Peyer's patch (tissue), 4 donors: Measurements from ENCODE around the gene DGKI. TPM values are rescaled to one million over a fixed set of nuclear protein-coding genes. Genes with fewer than 3 reads are reported as not detected.

Source experiments
- DNase-seq, 3 donors: peaks; one replicate each; pipeline ENCODE4 v3.0.0-alpha.2; 2017 to 2019
- H3K27ac ChIP-seq, 4 donors: fragments of 200-600 bp; sonication (generic); one replicate each; pipeline ENCODE4 v1.5.1; 2016 to 2019
- H3K27me3 ChIP-seq, 2 donors: fragments of 200-600 bp; sonication (generic); one replicate each; pipeline ENCODE4 v1.5.1; 2019
- H3K36me3 ChIP-seq, 3 donors: fragments of 200-600 bp; sonication (generic); one replicate each; pipeline ENCODE4 v1.5.1; 2016 to 2019
- H3K4me1 ChIP-seq, 4 donors: fragments of 200-600 bp; sonication (generic); one replicate each; pipeline ENCODE4 v1.5.1; 2016 to 2019
- H3K4me3 ChIP-seq, 4 donors: fragments of 200-600 bp; sonication (generic); 1 replicate in 3 of 4; 2 replicates in 1 of 4; pipeline ENCODE4 v1.5.1; 2016 to 2019; ENCODE audit warnings: mild to moderate bottlenecking in 1 of 4
- H3K9me3 ChIP-seq, 4 donors: fragments of 200-600 bp; sonication (generic); one replicate each; pipeline ENCODE4 v1.5.1; 2016 to 2019; ENCODE audit warnings: mild to moderate bottlenecking in 1 of 4
- CTCF ChIP-seq, 6 experiments: fragments of 450-650 bp in 4 of 6; fragments of 200-600 bp in 2 of 6; sonication (generic) in 1 of 6; IDR thresholded peaks; one replicate each; pipeline ENCODE4 v1.5.1; 2017 to 2019; ENCODE audit warnings: antibody characterized with exemption in 6 of 6, mild to moderate bottlenecking in 3 of 6, moderate library complexity in 1 of 6
- POLR2A ChIP-seq, 2 donors: fragments of 450-650 bp; IDR thresholded peaks; one replicate each; pipeline ENCODE4 v1.5.1; 2017; ENCODE audit warnings: antibody characterized with exemption in 2 of 2, mild to moderate bottlenecking in 2 of 2, moderate library complexity in 2 of 2
- total RNA-seq, 4 donors: library from RNA; depleted of rRNA; stranded (reverse); fragments of >200 nt; gene quantifications; one replicate each; pipeline ENCODE4 v1.1.0, GENCODE V29; 2016

DGKI gene
- total RNA-seq, 4 donors from 2014 or later, result 0.19 to 0.40 (median 0.35) TPM; not detected in 1

GRCh38 chr7:137488038-137488437 lies 358.7 kb downstream of the DGKI start:
- no peak overlapping the region for H3K4me3 ChIP-seq
- no peaks in the 10 kb centered on the region for H3K27me3 ChIP-seq
- TF ChIP-seq CTCF (IDR thresholded peaks at IDR 0.05), result no peak
- no peak for TF ChIP-seq POLR2A (IDR thresholded peaks at IDR 0.05)
- no peaks in the 10 kb centered on the region for H3K4me1 ChIP-seq
- DNase-seq, result no peak
- H3K36me3 ChIP-seq, result no peaks in the 10 kb centered on the region
- no peaks in the 10 kb centered on the region for H3K9me3 ChIP-seq
- H3K27ac ChIP-seq, result no peak overlapping the region

- H3K4me1 ChIP-seq, result no peaks in the 10 kb centered on the region
- TF ChIP-seq POLR2A (IDR thresholded peaks at IDR 0.05), result no peak
- no peak for TF ChIP-seq CTCF (IDR thresholded peaks at IDR 0.05)
- H3K4me3 ChIP-seq, result no peak overlapping the region
- DNase-seq, result no peak
- no peak overlapping the region for H3K27ac ChIP-seq
- no peaks in the 10 kb centered on the region for H3K27me3 ChIP-seq
- H3K36me3 ChIP-seq, result no peaks in the 10 kb centered on the region
- H3K9me3 ChIP-seq, result no peaks in the 10 kb centered on the region
Measured at GRCh38 chr7:137485818-137486217, 361.0 kb downstream of the DGKI start.

GRCh38 chr7:137484326-137484725 lies 362.4 kb downstream of the DGKI start:
- no peaks in the 10 kb centered on the region for H3K9me3 ChIP-seq
- no peak for DNase-seq
- H3K4me3 ChIP-seq, result no peak overlapping the region
- no peak for TF ChIP-seq CTCF (IDR thresholded peaks at IDR 0.05)
- TF ChIP-seq POLR2A (IDR thresholded peaks at IDR 0.05), result no peak
- H3K4me1 ChIP-seq, result no peaks in the 10 kb centered on the region
- no peak overlapping the region for H3K27ac ChIP-seq
- H3K27me3 ChIP-seq, result no peaks in the 10 kb centered on the region
- no peaks in the 10 kb centered on the region for H3K36me3 ChIP-seq

- H3K27ac ChIP-seq, result no peak overlapping the region
- H3K27me3 ChIP-seq, result no peaks in the 10 kb centered on the region
- no peaks in the 10 kb centered on the region for H3K9me3 ChIP-seq
- DNase-seq, result no peak
- TF ChIP-seq POLR2A (IDR thresholded peaks at IDR 0.05), result no peak
- no peaks in the 10 kb centered on the region for H3K4me1 ChIP-seq
- no peak overlapping the region for H3K4me3 ChIP-seq
- H3K36me3 ChIP-seq, result no peaks in the 10 kb centered on the region
Measured at GRCh38 chr7:137482466-137482865, 364.3 kb downstream of the DGKI start.

- no peak for DNase-seq
- H3K27ac ChIP-seq, result no peak overlapping the region
- no peaks in the 10 kb centered on the region for H3K9me3 ChIP-seq
- H3K4me1 ChIP-seq, result no peaks in the 10 kb centered on the region
- H3K27me3 ChIP-seq, result no peaks in the 10 kb centered on the region
- no peak for TF ChIP-seq CTCF (IDR thresholded peaks at IDR 0.05)
- TF ChIP-seq POLR2A (IDR thresholded peaks at IDR 0.05), result no peak
- no peak overlapping the region for H3K4me3 ChIP-seq
- no peaks in the 10 kb centered on the region for H3K36me3 ChIP-seq
Measured at GRCh38 chr7:137480824-137481365, 365.9 kb downstream of the DGKI start.

GRCh38 chr7:137480401-137480800 lies 366.4 kb downstream of the DGKI start:
- Histone ChIP-seq H3K4me1 (no peaks in the 10 kb centered on the region), H3K4me3 (no peak overlapping the region)
- TF ChIP-seq CTCF (IDR thresholded peaks at IDR 0.05), result no peak

More at GRCh38 chr7:137480401-137480800, 366.4 kb downstream of the DGKI start:
- no peak overlapping the region for H3K27ac ChIP-seq
- H3K36me3 ChIP-seq, result no peaks in the 10 kb centered on the region
- no peaks in the 10 kb centered on the region for H3K27me3 ChIP-seq
- no peak for DNase-seq
- no peaks in the 10 kb centered on the region for H3K9me3 ChIP-seq
